H4 (cell line): Measurements from ENCODE around the gene MAGOHB. TPM values are rescaled to one million over a fixed set of nuclear protein-coding genes. Genes with fewer than 3 reads are reported as not detected.
"Not testable (repeated sequence)": the region's sequence is repeated elsewhere in the genome, so short reads cannot be mapped to it uniquely, and the experiment has no call there.

Source experiments
- DNase-seq: peaks from one replicate; pipeline ENCODE4 v3.0.0-alpha.2; 2015; ENCODE audit warnings: low spot score
- total RNA-seq: library from RNA; depleted of rRNA; stranded (reverse); fragments of >200 nt; shearing (Covaris generic); gene quantifications from 2 replicates; pipeline ENCODE4 v1.2.3, GENCODE V29; 2014; rRNA removed

MAGOHB gene
- total RNA-seq, result 63.2 and 116 TPM in 2 replicates

GRCh38 chr12:10613349-10614055 lies at the start of gene MAGOHB:
Gene MAGOHB (minus strand): TSS chr12:10613609. CDS start chr12:10613532, 77 bp downstream.
- DNase-seq, result peak; percentile 98

GRCh38 chr12:10661338-10661737 lies 47.9 kb upstream of the MAGOHB start:
- peak; percentile 39 for DNase-seq

GRCh38 chr12:10654003-10654402 lies 40.6 kb upstream of the MAGOHB start:
- no peak for DNase-seq

- DNase-seq, result no peak
These were observed 38.8 kb upstream of the MAGOHB start for GRCh38 chr12:10652192-10652591.

GRCh38 chr12:10646576-10646975 lies 33.2 kb upstream of the MAGOHB start:
- not testable (repeated sequence) for DNase-seq

- DNase-seq, result no peak
These were observed 32.5 kb upstream of the MAGOHB start for GRCh38 chr12:10645910-10646309.

- DNase-seq, result peak; percentile 19
These were observed 28.5 kb upstream of the MAGOHB start for GRCh38 chr12:10641735-10642500.

GRCh38 chr12:10638728-10639127 lies 25.3 kb upstream of the MAGOHB start:
- no peak for DNase-seq

GRCh38 chr12:10636611-10637010 lies 23.2 kb upstream of the MAGOHB start:
- no peak for DNase-seq

- no peak for DNase-seq
These were observed 22.7 kb upstream of the MAGOHB start for GRCh38 chr12:10636124-10636523.

- DNase-seq, result no peak
These were observed 21.9 kb upstream of the MAGOHB start for GRCh38 chr12:10635306-10635705.

GRCh38 chr12:10634427-10634826 lies 21.0 kb upstream of the MAGOHB start:
- DNase-seq, result peak; percentile 33

GRCh38 chr12:10633541-10633940 lies 20.1 kb upstream of the MAGOHB start:
- DNase-seq, result no peak

GRCh38 chr12:10632226-10632625 lies 18.8 kb upstream of the MAGOHB start:
- DNase-seq, result no peak

- no peak for DNase-seq
These were observed 11.2 kb upstream of the MAGOHB start for GRCh38 chr12:10624605-10625004.

GRCh38 chr12:10623131-10623530 lies 9.7 kb upstream of the MAGOHB start:
- DNase-seq, result no peak

GRCh38 chr12:10621278-10621677 lies 7.9 kb upstream of the MAGOHB start:
- no peak for DNase-seq

- no peak for DNase-seq
These were observed 6.8 kb upstream of the MAGOHB start for GRCh38 chr12:10620078-10620779.

GRCh38 chr12:10618338-10618987 lies 5.1 kb upstream of the MAGOHB start:
- peak; percentile 82 for DNase-seq

- no peak for DNase-seq
These were observed 4.5 kb upstream of the MAGOHB start for GRCh38 chr12:10617863-10618262.

- peak; percentile 12 for DNase-seq
These were observed 2.1 kb upstream of the MAGOHB start for GRCh38 chr12:10615532-10615931.

GRCh38 chr12:10614056-10614370 lies 604 bp upstream of the MAGOHB start:
- no peak for DNase-seq
